Left lung (tissue), 10 donors: Measurements from ENCODE around the gene PTPN2. TPM values are rescaled to one million over a fixed set of nuclear protein-coding genes. Genes with fewer than 3 reads are reported as not detected.
A peak's percentile ranks its signal among the peaks of the same experiment; 100 is the strongest.
"Not testable (repeated sequence)": the region's sequence is repeated elsewhere in the genome, so short reads cannot be mapped to it uniquely, and the experiment has no call there.

Experiments
- ATAC-seq: fragments of 200-7000 bp; cut with Tn5 transposase; one replicate; pipeline ENCODE4 v1.9.1; 2020; ENCODE audit warnings: moderate library complexity
- DNase-seq, 4 donors: peaks; one replicate each; pipeline ENCODE4 v3.0.0-alpha.2; 2013 to 2020
- H3K27ac ChIP-seq, 2 donors: fragments of 200-600 bp; sonication (generic) in 1 of 2; one replicate each; pipeline versions ENCODE4 v1.5.0 to v1.8.0; 2020 to 2021
- H3K27me3 ChIP-seq, 2 donors: fragments of 200-600 bp; sonication (generic) in 1 of 2; one replicate each; pipeline versions ENCODE4 v1.5.0 to v1.8.0; 2020 to 2021
- H3K36me3 ChIP-seq, 2 donors: fragments of 200-600 bp; sonication (generic) in 1 of 2; one replicate each; pipeline versions ENCODE4 v1.5.0 to v1.8.0; 2020 to 2021
- H3K4me1 ChIP-seq, 2 donors: fragments of 200-600 bp; one replicate each; pipeline ENCODE4 v1.8.0; 2021
- H3K4me3 ChIP-seq, 2 donors: fragments of 200-600 bp; sonication (generic) in 1 of 2; one replicate each; pipeline versions ENCODE4 v1.5.0 to v1.8.0; 2020 to 2021; ENCODE audit warnings: mild to moderate bottlenecking in 1 of 2
- H3K9me3 ChIP-seq, 2 donors: fragments of 200-600 bp; sonication (generic) in 1 of 2; one replicate each; pipeline versions ENCODE4 v1.5.0 to v1.8.0; 2020 to 2021
- CTCF ChIP-seq, 2 donors: fragments of 200-600 bp; sonication (generic) in 1 of 2; IDR thresholded peaks; one replicate each; pipeline versions ENCODE4 v1.5.0 to v1.8.0; 2021; ENCODE audit warnings: antibody characterized with exemption in 2 of 2
- intact Hi-C, 2 donors: fragments of 100-400 bp; cut with DNase I; formaldehyde crosslinking; loops; one replicate each; pipeline versions ENCODE4 v1.11.2 to v1.14.2; 2022
- polyA plus RNA-seq, 6 donors: library from polyadenylated mRNA; unstranded; fragments of 120-200 nt; gene quantifications; one replicate each; pipeline ENCODE4 v1.2.1, GENCODE V29; 2013; ENCODE audit not compliant: insufficient read length in 6 of 6
- total RNA-seq, 2 donors: library from RNA; stranded (reverse); fragmentation: NEBNext Ultra II Directional; extraction: Animal tissue kit (Norgen Biotek cat#: 25700); gene quantifications; one replicate each; pipeline ENCODE4 v1.2.1, GENCODE V29; 2021
- donor health status: DM: no; HTN: yes; CAD: no.
- donor health status: DM: no; HTN: no; CAD: no.

Gene PTPN2
- total and polyA plus RNA-seq, 8 donors = 35.6 to 75.8 (median 66.7) TPM

GRCh38 chr18:12782521-12782920 is 101.5 kb downstream of the PTPN2 start:
- no peak for TF ChIP-seq CTCF (IDR thresholded peaks at IDR 0.05)
- Histone ChIP-seq H3K36me3 (peaks cover 0 to 11% of the 10 kb centered on the region in 2 donors), H3K4me3 (no peak overlapping the region), H3K9me3 (no peaks in the 10 kb centered on the region), H3K27ac (no peak overlapping the region), H3K4me1 (no peaks in the 10 kb centered on the region), H3K27me3 (no peaks in the 10 kb centered on the region)
- no peak for DNase-seq
- intact Hi-C loops = no loop called here
- ATAC-seq = no peak

- intact Hi-C loops = no loop called here
- Histone ChIP-seq H3K4me3 (no peak overlapping the region), H3K9me3 (no peaks in the 10 kb centered on the region), H3K27ac (no peak overlapping the region), H3K27me3 (no peaks in the 10 kb centered on the region), H3K36me3 (no peaks in the 10 kb centered on the region), H3K4me1 (no peaks in the 10 kb centered on the region)
- DNase-seq = no peak
- no peak for ATAC-seq
- TF ChIP-seq CTCF (IDR thresholded peaks at IDR 0.05) = no peak
Observed at GRCh38 chr18:12779456-12779855, 104.6 kb downstream of the PTPN2 start.

GRCh38 chr18:12779043-12779442 is 105.0 kb downstream of the PTPN2 start:
- no peak for DNase-seq
- Histone ChIP-seq H3K27me3 (no peaks in the 10 kb centered on the region), H3K4me1 (no peaks in the 10 kb centered on the region), H3K27ac (no peak overlapping the region), H3K4me3 (no peak overlapping the region), H3K9me3 (no peaks in the 10 kb centered on the region), H3K36me3 (no peaks in the 10 kb centered on the region)
- no peak for ATAC-seq
- no peak for TF ChIP-seq CTCF (IDR thresholded peaks at IDR 0.05)
- intact Hi-C loops = no loop called here

- H3K4me3 ChIP-seq = peak overlapping the region in 1 of 2 donors; percentile 3
- peak; percentile 54 for ATAC-seq
Observed at GRCh38 chr18:12777500-12777944, 106.5 kb downstream of the PTPN2 start.

GRCh38 chr18:12776821-12777471 is 107.1 kb downstream of the PTPN2 start:
- Histone ChIP-seq H3K4me3 (peak overlapping the region in 1 of 2 donors; percentile 3), H3K27me3 (no peaks in the 10 kb centered on the region), H3K36me3 (no peaks in the 10 kb centered on the region), H3K27ac (no peak overlapping the region), H3K4me1 (no peaks in the 10 kb centered on the region), H3K9me3 (no peaks in the 10 kb centered on the region)
- intact Hi-C loops = no loop called here
- ATAC-seq (no peak), DNase-seq (peak in 1 of 4 donors; percentile 67)
- no peak for TF ChIP-seq CTCF (IDR thresholded peaks at IDR 0.05)

More at GRCh38 chr18:12777500-12777944, 106.5 kb downstream of the PTPN2 start:
- intact Hi-C loops = no loop called here
- Histone ChIP-seq H3K36me3 (no peaks in the 10 kb centered on the region), H3K4me1 (no peaks in the 10 kb centered on the region), H3K27ac (no peak overlapping the region), H3K27me3 (no peaks in the 10 kb centered on the region), H3K9me3 (no peaks in the 10 kb centered on the region)
- TF ChIP-seq CTCF (IDR thresholded peaks at IDR 0.05) = no peak
- DNase-seq = peak in 1 of 4 donors; percentile 71

GRCh38 chr18:12776415-12776814 is 107.6 kb downstream of the PTPN2 start:
- H3K27ac ChIP-seq, H3K9me3 ChIP-seq, H3K4me3 ChIP-seq, intact Hi-C loops, H3K27me3 ChIP-seq, H3K36me3 ChIP-seq, DNase-seq, ATAC-seq, H3K4me1 ChIP-seq: not testable (repeated sequence)
